ENCODE measurements around the gene NEU2.

- TF ChIP-seq GABPA (IDR thresholded peaks at IDR 0.05; ENCODE audit: low read depth, low read length) (no peak), GABPA (CRISPR knock-in tag; IDR thresholded peaks at IDR 0.05; ENCODE audit: low read depth) (no peak), AFF4 (CRISPR knock-in tag; IDR thresholded peaks at IDR 0.05) (no peak), NFIC (IDR thresholded peaks at IDR 0.05; ENCODE audit: low read length) (no peak), POLR2AphosphoS5 (IDR thresholded peaks at IDR 0.05; ENCODE audit: low read depth, low read length) (no peak), ZFP1 (CRISPR knock-in tag; IDR thresholded peaks at IDR 0.05) (no peak), E2F1 (CRISPR knock-in tag; IDR thresholded peaks at IDR 0.05) (no peak), TRIM24 (CRISPR knock-in tag; IDR thresholded peaks at IDR 0.05) (no peak), ARID3A (IDR thresholded peaks at IDR 0.05; ENCODE audit: low read depth, low read length) (no peak), CTCF (CRISPR knock-in tag; IDR thresholded peaks at IDR 0.05) (no peak), SMC3 (IDR thresholded peaks at IDR 0.05; ENCODE audit: low read length) (no peak), EZH2 (conservative IDR thresholded peaks at IDR 0.05; ENCODE audit: low read depth, low read length) (no peak)
These were observed 15.2 kb downstream of the NEU2 start for GRCh38 chr2:233047667-233048066.

All from HepG2 (cell line).